Measurements from ENCODE around the gene IFIT3.
A peak's percentile ranks its signal among the peaks of the same experiment; 100 is the strongest.
"Not testable (repeated sequence)": the region's sequence is repeated elsewhere in the genome, so short reads cannot be mapped to it uniquely, and the experiment has no call there.

The IFIT3 gene

DNA sequence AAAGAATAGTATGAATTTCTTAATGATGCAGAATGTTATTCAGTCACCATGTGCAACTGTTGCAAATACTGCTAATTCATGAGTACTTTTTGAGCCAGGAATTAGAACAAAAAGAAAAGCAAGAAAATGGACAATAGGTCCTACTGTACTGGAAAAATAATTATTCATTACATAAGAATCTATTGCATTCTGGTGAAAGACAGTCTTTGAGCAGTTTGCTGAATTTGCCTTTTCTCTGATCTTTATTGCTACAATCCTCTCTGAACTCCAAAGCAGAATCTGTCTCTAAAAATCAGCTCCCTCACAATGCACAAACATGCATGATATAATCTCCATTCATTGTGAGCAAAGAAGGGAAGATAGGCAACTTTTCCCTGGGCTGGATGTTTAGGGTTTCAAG, 13.1 kb upstream of the IFIT3 start:
- no peak overlapping the region for H3K4me3 ChIP-seq (ENCODE audit: low read length in 2 of 2)

GRCh38 chr10:89318047-89318446, 9.8 kb upstream of the IFIT3 start:
- not testable (repeated sequence) for H3K9ac ChIP-seq (ENCODE audit: low read length in 2 of 2); H3K27me3 ChIP-seq (ENCODE audit: control insufficient read depth in 1 of 2, insufficient read depth in 2 of 2, low read length in 2 of 2); H3K9me3 ChIP-seq (ENCODE audit: control insufficient read depth in 2 of 2, low read length in 2 of 2); H3K27ac ChIP-seq (ENCODE audit: low read length); H3K36me3 ChIP-seq (ENCODE audit: control insufficient read depth in 2 of 2, insufficient read depth in 2 of 2, low read length in 2 of 2); H3K4me1 ChIP-seq (ENCODE audit: control insufficient read depth, insufficient read depth, low read length); H3K4me3 ChIP-seq (ENCODE audit: low read length in 2 of 2)

More for the DNA sequence above, 13.1 kb upstream of the IFIT3 start:
- Histone ChIP-seq H3K27ac (ENCODE audit: low read length) (no peak overlapping the region), H3K4me1 (ENCODE audit: control insufficient read depth, insufficient read depth, low read length) (no peaks in the 10 kb centered on the region), H3K9ac (ENCODE audit: low read length in 2 of 2) (no peak overlapping the region), H3K9me3 (ENCODE audit: control insufficient read depth in 2 of 2, low read length in 2 of 2) (no peaks in the 10 kb centered on the region), H3K36me3 (ENCODE audit: control insufficient read depth in 2 of 2, insufficient read depth in 2 of 2, low read length in 2 of 2) (no peaks in the 10 kb centered on the region), H3K27me3 (ENCODE audit: control insufficient read depth in 1 of 2, insufficient read depth in 2 of 2, low read length in 2 of 2) (no peaks in the 10 kb centered on the region)

DNA sequence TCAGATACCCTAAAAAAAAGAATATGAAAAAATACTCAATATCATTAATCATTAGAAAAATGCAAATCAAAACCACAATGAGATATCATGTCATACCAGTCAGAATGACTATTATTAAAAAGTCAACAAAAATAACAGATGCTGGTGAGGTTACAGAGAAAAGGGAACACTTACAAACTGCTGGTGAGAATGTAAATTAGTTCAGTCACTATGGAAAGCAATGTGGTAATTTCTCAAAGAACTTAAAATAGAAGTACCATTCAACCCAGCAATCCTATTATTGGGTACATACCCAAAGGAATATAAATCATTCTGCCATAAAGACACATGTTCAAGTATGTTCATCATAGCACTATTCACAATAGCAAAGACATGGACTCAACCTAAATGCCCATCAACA, 2.7 kb upstream of the IFIT3 start:
- not testable (repeated sequence) for H3K36me3 ChIP-seq (ENCODE audit: control insufficient read depth in 2 of 2, insufficient read depth in 2 of 2, low read length in 2 of 2); H3K27ac ChIP-seq (ENCODE audit: low read length); H3K4me3 ChIP-seq (ENCODE audit: low read length in 2 of 2); H3K9me3 ChIP-seq (ENCODE audit: control insufficient read depth in 2 of 2, low read length in 2 of 2); H3K9ac ChIP-seq (ENCODE audit: low read length in 2 of 2); H3K27me3 ChIP-seq (ENCODE audit: control insufficient read depth in 1 of 2, insufficient read depth in 2 of 2, low read length in 2 of 2)
- peaks cover 14% of the 10 kb centered on the region for H3K4me1 ChIP-seq (ENCODE audit: control insufficient read depth, insufficient read depth, low read length)

- not testable (repeated sequence) for H3K27ac ChIP-seq (ENCODE audit: low read length); H3K36me3 ChIP-seq (ENCODE audit: control insufficient read depth in 2 of 2, insufficient read depth in 2 of 2, low read length in 2 of 2); H3K27me3 ChIP-seq (ENCODE audit: control insufficient read depth in 1 of 2, insufficient read depth in 2 of 2, low read length in 2 of 2); H3K4me3 ChIP-seq (ENCODE audit: low read length in 2 of 2); H3K9me3 ChIP-seq (ENCODE audit: control insufficient read depth in 2 of 2, low read length in 2 of 2); H3K9ac ChIP-seq (ENCODE audit: low read length in 2 of 2)
- H3K4me1 ChIP-seq (ENCODE audit: control insufficient read depth, insufficient read depth, low read length): peaks cover 14% of the 10 kb centered on the region
Measured at GRCh38 chr10:89325856-89326255, 1.9 kb upstream of the IFIT3 start.

GRCh38 chr10:89329151-89329550, 1.4 kb downstream of the IFIT3 start:
- Histone ChIP-seq H3K4me1 (ENCODE audit: control insufficient read depth, insufficient read depth, low read length) (peaks cover 20% of the 10 kb centered on the region), H3K9me3 (ENCODE audit: control insufficient read depth in 2 of 2, low read length in 2 of 2) (no peaks in the 10 kb centered on the region), H3K27ac (ENCODE audit: low read length) (no peak overlapping the region), H3K4me3 (ENCODE audit: low read length in 2 of 2) (peak overlapping the region in 1 of 2 donors; percentile 69), H3K36me3 (ENCODE audit: control insufficient read depth in 2 of 2, insufficient read depth in 2 of 2, low read length in 2 of 2) (no peaks in the 10 kb centered on the region), H3K9ac (ENCODE audit: low read length in 2 of 2) (no peak overlapping the region), H3K27me3 (ENCODE audit: control insufficient read depth in 1 of 2, insufficient read depth in 2 of 2, low read length in 2 of 2) (no peaks in the 10 kb centered on the region)

DNA sequence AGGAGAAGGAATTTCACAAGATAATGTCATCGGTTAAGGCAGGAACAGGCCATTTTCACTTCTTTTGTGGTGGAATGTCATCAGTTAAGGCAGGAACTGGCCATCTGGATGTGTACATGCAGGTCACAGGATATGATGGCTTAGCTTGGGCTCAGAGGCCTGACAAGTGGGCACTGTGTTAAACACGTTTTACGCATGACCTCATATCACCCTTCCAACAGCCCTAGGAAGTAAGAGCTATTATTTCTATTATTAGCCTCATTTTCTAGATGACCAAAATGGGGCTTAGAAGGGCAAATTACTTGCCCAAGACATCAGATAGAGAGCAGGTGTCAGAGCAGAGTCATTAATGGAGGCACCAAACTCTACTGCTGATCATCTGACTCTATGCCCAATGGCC, 2.2 kb downstream of the IFIT3 start:
- not testable (repeated sequence) for H3K9me3 ChIP-seq (ENCODE audit: control insufficient read depth in 2 of 2, low read length in 2 of 2); H3K36me3 ChIP-seq (ENCODE audit: control insufficient read depth in 2 of 2, insufficient read depth in 2 of 2, low read length in 2 of 2); H3K4me3 ChIP-seq (ENCODE audit: low read length in 2 of 2); H3K27me3 ChIP-seq (ENCODE audit: control insufficient read depth in 1 of 2, insufficient read depth in 2 of 2, low read length in 2 of 2); H3K27ac ChIP-seq (ENCODE audit: low read length); H3K9ac ChIP-seq (ENCODE audit: low read length in 2 of 2)
- H3K4me1 ChIP-seq (ENCODE audit: control insufficient read depth, insufficient read depth, low read length): peaks cover 21% of the 10 kb centered on the region

DNA sequence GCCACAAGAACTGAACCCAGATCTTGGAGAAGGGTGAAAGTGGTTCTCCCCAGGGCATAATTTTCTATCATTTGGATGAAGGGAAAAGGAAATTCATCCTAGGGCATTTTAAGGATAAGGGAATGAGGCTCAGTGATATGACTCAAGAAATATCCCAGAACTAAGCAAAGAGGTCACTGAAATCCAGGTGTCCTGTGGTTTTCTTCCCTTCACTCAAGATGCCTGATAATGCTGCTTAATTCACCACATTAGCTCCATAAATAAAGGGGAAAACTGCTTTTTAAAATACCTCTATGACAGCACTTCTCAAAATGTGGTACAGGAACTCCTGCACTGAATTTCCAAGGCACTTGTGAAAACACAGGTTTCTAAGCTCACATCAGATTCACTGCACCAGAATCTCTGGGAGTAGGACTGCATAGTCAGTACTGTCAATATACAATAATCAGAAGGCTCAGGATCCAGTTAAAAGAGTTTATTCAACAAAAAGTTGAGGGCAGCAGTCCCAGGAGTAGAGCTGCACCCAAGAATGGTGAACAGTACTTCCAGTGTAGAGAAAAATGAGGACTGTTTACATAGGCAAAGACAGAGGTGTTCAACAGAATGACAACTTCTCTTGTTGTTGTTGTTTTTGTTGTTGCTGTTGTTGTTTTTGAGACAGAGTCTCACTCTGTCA, 2.9 kb downstream of the IFIT3 start:
- Histone ChIP-seq H3K4me3 (ENCODE audit: low read length in 2 of 2) (no peak overlapping the region), H3K9ac (ENCODE audit: low read length in 2 of 2) (no peak overlapping the region), H3K36me3 (ENCODE audit: control insufficient read depth in 2 of 2, insufficient read depth in 2 of 2, low read length in 2 of 2) (no peaks in the 10 kb centered on the region), H3K9me3 (ENCODE audit: control insufficient read depth in 2 of 2, low read length in 2 of 2) (no peaks in the 10 kb centered on the region), H3K27ac (ENCODE audit: low read length) (no peak overlapping the region), H3K27me3 (ENCODE audit: control insufficient read depth in 1 of 2, insufficient read depth in 2 of 2, low read length in 2 of 2) (no peaks in the 10 kb centered on the region), H3K4me1 (ENCODE audit: control insufficient read depth, insufficient read depth, low read length) (peaks cover 21% of the 10 kb centered on the region)

GRCh38 chr10:89331487-89332122, 3.8 kb downstream of the IFIT3 start:
- Histone ChIP-seq H3K4me1 (ENCODE audit: control insufficient read depth, insufficient read depth, low read length) (peaks cover 21% of the 10 kb centered on the region), H3K9ac (ENCODE audit: low read length in 2 of 2) (peak overlapping the region in 1 of 2 donors; percentile 46), H3K4me3 (ENCODE audit: low read length in 2 of 2) (peak overlapping the region; percentile 58)
- not testable (repeated sequence) for H3K36me3 ChIP-seq (ENCODE audit: control insufficient read depth in 2 of 2, insufficient read depth in 2 of 2, low read length in 2 of 2); H3K27me3 ChIP-seq (ENCODE audit: control insufficient read depth in 1 of 2, insufficient read depth in 2 of 2, low read length in 2 of 2); H3K27ac ChIP-seq (ENCODE audit: low read length); H3K9me3 ChIP-seq (ENCODE audit: control insufficient read depth in 2 of 2, low read length in 2 of 2)

GRCh38 chr10:89332123-89332633, 4.4 kb downstream of the IFIT3 start:
- Histone ChIP-seq H3K27me3 (ENCODE audit: control insufficient read depth in 1 of 2, insufficient read depth in 2 of 2, low read length in 2 of 2) (no peaks in the 10 kb centered on the region), H3K4me3 (ENCODE audit: low read length in 2 of 2) (peak overlapping the region; percentile 58), H3K27ac (ENCODE audit: low read length) (no peak overlapping the region), H3K9me3 (ENCODE audit: control insufficient read depth in 2 of 2, low read length in 2 of 2) (no peaks in the 10 kb centered on the region), H3K36me3 (ENCODE audit: control insufficient read depth in 2 of 2, insufficient read depth in 2 of 2, low read length in 2 of 2) (no peaks in the 10 kb centered on the region), H3K9ac (ENCODE audit: low read length in 2 of 2) (peak overlapping the region; percentile 14 to 46), H3K4me1 (ENCODE audit: control insufficient read depth, insufficient read depth, low read length) (peaks cover 21% of the 10 kb centered on the region)

GRCh38 chr10:89335226-89335625, 7.4 kb downstream of the IFIT3 start:
- H3K9me3 ChIP-seq (ENCODE audit: control insufficient read depth in 2 of 2, low read length in 2 of 2): no peaks in the 10 kb centered on the region
- H3K4me3 ChIP-seq (ENCODE audit: low read length in 2 of 2): no peak overlapping the region
- H3K27ac ChIP-seq (ENCODE audit: low read length): no peak overlapping the region
- peaks cover 5% of the 10 kb centered on the region in 2 donors for H3K36me3 ChIP-seq (ENCODE audit: control insufficient read depth in 2 of 2, insufficient read depth in 2 of 2, low read length in 2 of 2)
- H3K9ac ChIP-seq (ENCODE audit: low read length in 2 of 2): no peak overlapping the region
- peaks cover 7% of the 10 kb centered on the region for H3K4me1 ChIP-seq (ENCODE audit: control insufficient read depth, insufficient read depth, low read length)
- H3K27me3 ChIP-seq (ENCODE audit: control insufficient read depth in 1 of 2, insufficient read depth in 2 of 2, low read length in 2 of 2): no peaks in the 10 kb centered on the region

DNA sequence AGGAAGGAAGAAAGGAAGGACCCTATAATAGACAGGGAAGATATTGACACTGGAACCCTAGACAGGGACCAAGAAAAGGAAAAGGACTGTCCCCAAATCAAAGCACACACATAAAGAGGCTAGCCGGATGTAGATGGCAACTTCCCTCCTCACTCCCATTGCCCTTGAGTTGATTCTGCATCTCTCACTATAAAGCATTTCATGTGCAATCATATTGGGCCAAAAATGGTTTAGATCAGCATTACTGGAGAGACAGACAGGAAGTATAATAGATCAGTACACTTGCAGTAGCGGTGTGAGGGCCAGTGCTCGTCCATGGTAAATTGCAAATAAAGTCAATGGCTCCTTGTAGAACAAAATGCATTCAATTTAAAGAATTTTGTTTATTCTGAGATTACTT, 8.4 kb downstream of the IFIT3 start:
- no peak overlapping the region for H3K4me3 ChIP-seq (ENCODE audit: low read length in 2 of 2)
- no peak overlapping the region for H3K27ac ChIP-seq (ENCODE audit: low read length)
- H3K9me3 ChIP-seq (ENCODE audit: control insufficient read depth in 2 of 2, low read length in 2 of 2): no peaks in the 10 kb centered on the region
- H3K27me3 ChIP-seq (ENCODE audit: control insufficient read depth in 1 of 2, insufficient read depth in 2 of 2, low read length in 2 of 2): no peaks in the 10 kb centered on the region
- no peak overlapping the region for H3K9ac ChIP-seq (ENCODE audit: low read length in 2 of 2)
- peaks cover 5% of the 10 kb centered on the region in 2 donors for H3K36me3 ChIP-seq (ENCODE audit: control insufficient read depth in 2 of 2, insufficient read depth in 2 of 2, low read length in 2 of 2)
- H3K4me1 ChIP-seq (ENCODE audit: control insufficient read depth, insufficient read depth, low read length): peaks cover 7% of the 10 kb centered on the region

All from stomach smooth muscle (tissue), 2 donors.